GM23248 (cell line): Measurements from ENCODE around the gene STX1B. TPM values are rescaled to one million over a fixed set of nuclear protein-coding genes. Genes with fewer than 3 reads are reported as not detected.
"Not testable (repeated sequence)": the region's sequence is repeated elsewhere in the genome, so short reads cannot be mapped to it uniquely, and the experiment has no call there.

Experiments
- DNase-seq: peaks from one replicate; pipeline ENCODE4 v3.0.0-alpha.2; 2015
- H2AFZ ChIP-seq: fragments of 200-600 bp; sonication (generic); 2 replicates; pipeline ENCODE4 v1.6.1; 2016; ENCODE audit warnings: antibody characterized with exemption
- H3F3A ChIP-seq: fragments of 200-600 bp; sonication (generic); 2 replicates; pipeline ENCODE4 v1.6.1; 2016; ENCODE audit warnings: mild to moderate bottlenecking, antibody characterized with exemption, mixed run types; ENCODE audit not compliant: insufficient read depth
- H3K27ac ChIP-seq: fragments of 200-600 bp; sonication (generic); 2 replicates; pipeline ENCODE4 v1.5.1; 2016; ENCODE audit warnings: mild to moderate bottlenecking
- H3K27me3 ChIP-seq: fragments of 200-600 bp; sonication (generic); replicated peaks from 2 replicates; pipeline ENCODE4 v1.6.1; 2016; ENCODE audit warnings: mild to moderate bottlenecking; ENCODE audit not compliant: insufficient read depth
- H3K36me3 ChIP-seq: fragments of 200-600 bp; sonication (generic); 2 replicates; pipeline ENCODE4 v1.6.1; 2016; ENCODE audit warnings: low read depth, mild to moderate bottlenecking
- H3K4me1 ChIP-seq: fragments of 200-600 bp; sonication (generic); 2 replicates; pipeline ENCODE4 v1.6.1; 2016; ENCODE audit warnings: mild to moderate bottlenecking; ENCODE audit not compliant: insufficient read depth
- H3K4me2 ChIP-seq: fragments of 200-600 bp; sonication (generic); one replicate; pipeline ENCODE4 v1.6.1; 2016; ENCODE audit warnings: mild to moderate bottlenecking; ENCODE audit not compliant: unreplicated experiment
- H3K4me3 ChIP-seq: fragments of 200-600 bp; sonication (generic); 2 replicates; pipeline ENCODE4 v1.5.1; 2016; ENCODE audit warnings: mild to moderate bottlenecking
- H3K79me2 ChIP-seq: fragments of 200-600 bp; sonication (generic); 2 replicates; pipeline ENCODE4 v1.6.1; 2016; ENCODE audit warnings: mild to moderate bottlenecking; ENCODE audit not compliant: insufficient read depth
- H3K9ac ChIP-seq: fragments of 200-600 bp; sonication (generic); 2 replicates; pipeline ENCODE4 v1.6.1; 2016; ENCODE audit warnings: mild to moderate bottlenecking
- H3K9me2 ChIP-seq: fragments of 200-600 bp; sonication (generic); 2 replicates; pipeline ENCODE4 v1.6.1; 2016; ENCODE audit warnings: mixed run types, mild to moderate bottlenecking, moderate library complexity; ENCODE audit not compliant: insufficient read depth
- H3K9me3 ChIP-seq: fragments of 200-600 bp; sonication (generic); one replicate; pipeline ENCODE4 v1.6.1; 2017; ENCODE audit warnings: low read depth
- H4K20me1 ChIP-seq: fragments of 200-600 bp; sonication (generic); 2 replicates; pipeline ENCODE4 v1.6.0; 2016; ENCODE audit not compliant: insufficient read depth
- EZH2 ChIP-seq: fragments of 200-600 bp; sonication (generic); IDR thresholded peaks from 2 replicates; pipeline ENCODE4 v1.6.1; 2018; ENCODE audit warnings: antibody characterized with exemption, mild to moderate bottlenecking; ENCODE audit not compliant: insufficient read depth, poor library complexity, severe bottlenecking
- EZH2phosphoT487 ChIP-seq: fragments of 200-600 bp; sonication (generic); IDR thresholded peaks from 2 replicates; pipeline ENCODE4 v1.6.1; 2018; ENCODE audit warnings: antibody characterized with exemption, moderate library complexity, mild to moderate bottlenecking, low read depth; ENCODE audit not compliant: insufficient read depth
- WGBS, 2 experiments: methylation state at CpG; one replicate each; pipeline ENCODE4 v1.1.6; 2015 to 2017; ENCODE audit warnings: low lambda C conversion rate in 2 of 2, low coverage in 1 of 2; ENCODE audit errors: missing lambda C conversion rate in 2 of 2; 5-methylcytosine and 5-hydroxymethylcytosine counted together
- in situ Hi-C: fragments of 300-500 bp; cut with MboI; formaldehyde crosslinking; loops from 2 replicates; pipeline ENCODE4 v1.15.0; 2020
- polyA plus RNA-seq: library from polyadenylated mRNA; unstranded; fragments of >200 nt; fragmentation: Nextera tagmentation; extraction: Ambion mirVana; gene quantifications from 2 replicates; pipeline ENCODE4 v1.2.1, GENCODE V29; 2016
- total RNA-seq: library from RNA; depleted of rRNA; stranded (reverse); fragments of >200 nt; shearing (Covaris generic); gene quantifications from 2 replicates; pipeline ENCODE4 v1.2.3, GENCODE V29; 2014

The STX1B gene
- total and polyA plus RNA-seq, 2 experiments from 2014 or later: 0.23 to 2.3 TPM

DNA sequence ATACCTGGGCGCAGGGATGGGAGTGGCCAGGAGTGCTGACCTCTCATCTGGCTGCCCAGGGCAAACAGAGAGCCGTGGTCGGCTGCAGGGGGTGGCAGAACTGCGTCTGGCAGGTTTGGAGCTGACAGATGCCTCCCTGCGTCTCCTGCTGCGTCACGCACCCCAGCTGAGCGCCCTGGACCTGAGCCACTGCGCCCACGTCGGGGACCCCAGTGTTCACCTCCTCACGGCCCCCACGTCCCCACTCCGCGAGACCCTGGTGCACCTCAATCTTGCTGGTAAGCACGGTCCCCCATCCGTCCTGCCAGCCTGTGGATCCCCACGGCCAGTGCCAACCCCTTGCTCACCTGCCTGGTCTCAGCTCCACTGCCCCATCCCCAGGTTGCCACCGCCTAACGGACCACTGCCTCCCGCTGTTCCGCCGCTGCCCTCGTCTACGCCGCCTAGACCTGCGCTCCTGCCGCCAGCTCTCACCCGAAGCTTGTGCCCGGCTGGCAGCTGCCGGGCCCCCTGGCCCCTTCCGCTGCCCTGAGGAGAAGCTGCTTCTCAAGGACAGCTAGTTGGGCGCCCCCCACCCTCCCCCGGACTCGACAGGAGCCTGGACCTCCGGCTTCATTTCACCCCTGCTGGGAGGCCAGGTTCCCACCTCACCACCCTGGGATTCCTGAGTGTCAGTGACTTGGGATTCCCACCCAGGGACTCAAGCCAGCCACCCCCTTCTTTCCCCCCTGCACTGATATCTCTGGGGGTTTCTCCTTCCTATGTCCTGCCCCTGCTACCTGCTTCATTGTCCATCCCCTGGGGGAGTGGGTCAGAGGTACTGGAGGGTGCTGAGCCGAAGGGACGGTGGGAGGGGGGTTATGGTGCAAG, 63.5 kb downstream of the STX1B start:
- H3K27ac ChIP-seq: no peak overlapping the region

DNA sequence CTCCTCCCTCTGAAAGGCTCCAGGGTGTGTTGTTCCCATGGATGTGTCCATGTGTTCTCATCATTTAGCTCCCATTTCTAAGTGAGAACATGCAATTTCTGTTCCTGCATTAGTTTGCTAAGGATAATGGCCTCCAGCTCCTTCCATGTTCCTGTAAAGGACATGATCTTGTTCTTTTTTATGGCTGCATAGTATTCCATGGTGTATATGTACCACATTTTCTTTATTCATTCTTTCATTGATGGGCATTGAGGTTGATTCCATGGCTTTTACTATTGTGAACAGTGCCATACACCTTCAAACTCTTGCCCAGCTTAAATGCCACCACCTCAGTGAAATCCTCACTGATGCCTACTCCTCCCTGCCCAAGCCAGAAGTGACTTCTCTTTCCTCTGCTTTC, 66.1 kb downstream of the STX1B start:
- H3K4me1 ChIP-seq: peaks cover 8% of the 10 kb centered on the region
- H3K9ac ChIP-seq: no peak overlapping the region
- H2AFZ ChIP-seq: no peak overlapping the region
- no peak for TF ChIP-seq EZH2phosphoT487
- TF ChIP-seq EZH2: no peak
- H3F3A ChIP-seq: 0 out of 2 replicates have a peak, but pooled peaks cover 3% of the 10 kb centered on the region
- H3K4me2 ChIP-seq: no peak overlapping the region
- no peak overlapping the region for H3K4me3 ChIP-seq
- in situ Hi-C loops: no loop called here
- no peak overlapping the region for H3K27ac ChIP-seq
- peaks cover 21% of the 10 kb centered on the region for H3K79me2 ChIP-seq
- no peaks in the 10 kb centered on the region for H3K9me2 ChIP-seq
- DNase-seq: no peak
- no peaks in the 10 kb centered on the region for H3K9me3 ChIP-seq
- peaks cover 13% of the 10 kb centered on the region; the same call in 1 of the 2 replicates for H3K36me3 ChIP-seq
- no peaks in the 10 kb centered on the region for H3K27me3 ChIP-seq
- H4K20me1 ChIP-seq: no peaks in the 10 kb centered on the region

More for the DNA sequence above, 63.5 kb downstream of the STX1B start:
- H3F3A ChIP-seq: peaks cover 15% of the 10 kb centered on the region
- WGBS, 2 experiments: 93 to 94% methylated on average over 33 of the region's 38 CpGs
- TF ChIP-seq EZH2phosphoT487 (no peak), EZH2 (no peak)
- H3K79me2 ChIP-seq: peaks cover 15% of the 10 kb centered on the region
- no peak for DNase-seq
- no peaks in the 10 kb centered on the region for H4K20me1 ChIP-seq
- H3K4me1 ChIP-seq: peaks cover 17% of the 10 kb centered on the region; the same call in 1 of the 2 replicates
- H3K9ac ChIP-seq: no peak overlapping the region
- no peak overlapping the region for H3K4me3 ChIP-seq
- no peaks in the 10 kb centered on the region for H3K9me3 ChIP-seq
- in situ Hi-C loops: no loop called here
- H3K9me2 ChIP-seq: no peaks in the 10 kb centered on the region
- H3K27me3 ChIP-seq: no peaks in the 10 kb centered on the region
- H3K4me2 ChIP-seq: no peak overlapping the region
- peaks cover 13% of the 10 kb centered on the region; the same call in 1 of the 2 replicates for H3K36me3 ChIP-seq
- no peak overlapping the region for H2AFZ ChIP-seq

DNA sequence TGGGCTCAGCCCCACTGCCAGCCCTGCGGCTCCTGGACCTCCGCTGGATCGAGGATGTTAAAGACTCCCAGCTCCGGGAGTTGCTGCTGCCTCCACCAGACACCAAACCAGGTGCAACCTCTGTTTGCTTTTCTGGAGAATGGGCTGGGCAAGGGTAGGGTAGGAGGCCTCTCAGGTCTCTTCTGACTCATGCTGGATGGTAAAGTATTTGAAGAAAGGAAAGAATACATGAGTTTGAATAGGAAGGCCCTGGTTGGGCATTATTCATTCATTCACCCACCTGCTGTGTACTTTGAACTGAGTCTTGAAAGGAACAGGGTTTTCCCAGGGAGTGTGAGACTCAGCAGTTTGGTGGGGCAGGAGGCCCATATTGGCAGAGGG, 68.0 kb downstream of the STX1B start:
- Histone ChIP-seq H3F3A (peaks cover 13% of the 10 kb centered on the region; the same call in 1 of the 2 replicates), H4K20me1 (no peaks in the 10 kb centered on the region), H3K9ac (no peak overlapping the region), H2AFZ (no peak overlapping the region), H3K4me3 (no peak overlapping the region), H3K4me2 (no peak overlapping the region), H3K79me2 (peaks cover 17% of the 10 kb centered on the region), H3K27me3 (no peaks in the 10 kb centered on the region), H3K27ac (no peak overlapping the region), H3K36me3 (peaks cover 13% of the 10 kb centered on the region; the same call in 1 of the 2 replicates), H3K4me1 (peaks cover 8% of the 10 kb centered on the region), H3K9me2 (no peaks in the 10 kb centered on the region), H3K9me3 (no peaks in the 10 kb centered on the region)
- 94 to 96% methylated on average over 4 of the region's 4 CpGs for WGBS, 2 experiments
- in situ Hi-C loops: no loop called here
- no peak for TF ChIP-seq EZH2
- no peak for TF ChIP-seq EZH2phosphoT487
- DNase-seq: no peak

DNA sequence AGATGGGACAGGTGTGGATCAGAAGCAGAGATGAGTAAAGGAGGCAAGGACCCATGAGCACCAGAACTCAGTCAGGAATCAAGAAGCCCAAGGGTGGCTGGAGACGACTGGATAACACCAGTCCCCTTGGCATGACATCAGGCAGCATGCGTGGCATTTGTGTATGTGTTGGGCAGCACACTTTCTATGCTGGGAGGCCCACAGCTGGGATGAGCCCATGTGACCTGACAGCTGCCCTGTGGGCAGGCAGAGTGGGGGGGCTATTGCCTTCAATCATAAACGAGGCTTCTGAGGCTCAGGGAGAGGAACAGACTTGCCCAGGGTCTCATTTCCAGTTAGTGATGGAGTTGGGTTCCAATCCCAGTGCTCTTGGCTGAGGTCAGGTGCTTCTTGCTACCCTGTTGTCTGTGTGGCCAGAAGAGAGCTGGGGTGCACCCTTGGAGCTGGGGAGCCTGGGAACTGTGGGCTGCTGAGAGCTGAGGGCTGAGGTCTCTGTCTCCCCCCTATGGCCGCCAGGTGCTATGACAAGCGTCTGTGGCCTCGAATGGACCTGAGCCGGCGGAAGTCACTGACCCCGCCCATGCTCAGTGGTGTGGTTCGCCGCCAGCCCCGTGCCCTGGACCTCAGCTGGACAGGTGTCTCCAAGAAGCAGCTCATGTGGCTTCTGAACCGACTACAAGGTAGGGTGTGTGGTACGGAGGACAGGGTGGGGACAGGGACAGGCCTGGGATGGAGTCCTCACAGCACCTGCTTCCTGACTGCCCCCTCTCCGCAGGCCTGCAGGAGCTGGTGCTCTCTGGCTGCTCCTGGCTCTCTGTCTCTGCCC, 68.6 kb downstream of the STX1B start:
- TF ChIP-seq EZH2 (no peak), EZH2phosphoT487 (no peak)
- H3K9ac ChIP-seq: no peak overlapping the region
- no peak overlapping the region for H3K27ac ChIP-seq
- H3K36me3 ChIP-seq: peaks cover 13% of the 10 kb centered on the region; the same call in 1 of the 2 replicates
- peaks cover 8% of the 10 kb centered on the region for H3K4me1 ChIP-seq
- no peaks in the 10 kb centered on the region for H3K9me2 ChIP-seq
- no peak overlapping the region for H3K4me2 ChIP-seq
- in situ Hi-C loops: no loop called here
- no peaks in the 10 kb centered on the region for H3K27me3 ChIP-seq
- DNase-seq: peak; percentile 83
- H2AFZ ChIP-seq: no peak overlapping the region
- 19 to 20% methylated on average over 15 of the region's 15 CpGs for WGBS, 2 experiments
- peaks cover 14% of the 10 kb centered on the region; the same call in 1 of the 2 replicates for H3F3A ChIP-seq
- H4K20me1 ChIP-seq: no peaks in the 10 kb centered on the region
- H3K79me2 ChIP-seq: peaks cover 17% of the 10 kb centered on the region
- no peaks in the 10 kb centered on the region for H3K9me3 ChIP-seq
- H3K4me3 ChIP-seq: no peak overlapping the region

DNA sequence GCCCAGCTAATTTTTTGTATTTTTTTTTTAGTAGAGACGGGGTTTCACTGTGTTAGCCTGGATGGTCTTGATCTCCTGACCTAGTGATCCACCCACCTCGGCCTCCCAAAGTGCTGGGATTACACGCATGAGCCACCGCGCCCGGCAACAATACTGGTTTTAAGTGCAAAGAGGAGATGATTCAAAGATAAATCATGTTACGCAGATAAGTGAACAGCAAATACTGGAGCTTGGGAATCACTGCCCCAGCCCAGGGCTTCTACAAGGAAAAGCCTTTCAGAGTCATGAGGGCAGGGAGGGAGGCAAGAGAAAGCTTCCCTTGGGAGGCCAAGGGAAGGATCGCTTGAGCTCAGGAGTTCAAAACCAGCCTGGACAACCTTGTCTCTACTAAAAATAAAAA, 70.9 kb downstream of the STX1B start:
- not testable (repeated sequence) for H3K4me2 ChIP-seq
- H3K27ac ChIP-seq: peak overlapping the region; percentile 69

More for the DNA sequence above, 70.9 kb downstream of the STX1B start:
- H2AFZ ChIP-seq, H3K4me1 ChIP-seq, in situ Hi-C loops, DNase-seq, H4K20me1 ChIP-seq, H3K4me3 ChIP-seq, H3K27me3 ChIP-seq, H3K36me3 ChIP-seq, H3K9me3 ChIP-seq, H3K9ac ChIP-seq, H3K9me2 ChIP-seq: not testable (repeated sequence)
- WGBS, 2 experiments: 92 to 94% methylated on average over 8 of the region's 8 CpGs
- Histone ChIP-seq H3F3A (peaks cover 14% of the 10 kb centered on the region; the same call in 1 of the 2 replicates), H3K79me2 (peaks cover 15% of the 10 kb centered on the region)
